H1 (cell line): ENCODE data around the gene DLGAP5. TPM values are rescaled to one million over a fixed set of nuclear protein-coding genes. Genes with fewer than 3 reads are reported as not detected.

Experiments used
- CTCF ChIA-PET: fragments of 300-600 bp; sonication (Branson Sonifier 250); formaldehyde crosslinking; loops from one replicate; lab custom pipeline; 2021; ENCODE audit not compliant: partially characterized antibody; lab: Charles Lee
- POLR2A ChIA-PET: fragments of 300-600 bp; sonication (Branson Sonifier 250); formaldehyde crosslinking; loops from one replicate; lab custom pipeline; 2021; ENCODE audit warnings: inconsistent platforms; ENCODE audit not compliant: partially characterized antibody; lab: Charles Lee
- DNase-seq, 2 experiments: peaks; one replicate each; pipeline versions ENCODE4 v3.0.0 to v3.0.0-alpha.2; 2010 to 2022; ENCODE audit warnings: low spot score in 2 of 2, low read depth in 1 of 2, mixed read lengths in 1 of 2
- FAIRE-seq: peaks from 2 replicates; lab custom pipeline; 2011; peaks lifted over from hg19 to GRCh38; lab: Jason Lieb, UNC
- H2AFZ ChIP-seq: 2 replicates; pipeline ENCODE4 v1.8.1; 2012; ENCODE audit warnings: low read length, inconsistent platforms
- H2AK5ac ChIP-seq: 2 replicates; pipeline ENCODE4 v1.6.1; 2013; ENCODE audit warnings: low read depth, low read length
- H2BK120ac ChIP-seq: replicated peaks from 2 replicates; pipeline ENCODE3; 2013; ENCODE audit warnings: low read depth, low read length, inconsistent platforms
- H2BK12ac ChIP-seq: 2 replicates; pipeline ENCODE4 v1.6.1; 2013; ENCODE audit warnings: low read depth, low read length
- H2BK15ac ChIP-seq: 2 replicates; pipeline ENCODE4 v1.6.1; 2013; ENCODE audit warnings: low read length
- H2BK20ac ChIP-seq: 2 replicates; pipeline ENCODE4 v1.6.1; 2013; ENCODE audit warnings: low read length
- H2BK5ac ChIP-seq: 2 replicates; pipeline ENCODE4 v1.6.1; 2013; ENCODE audit warnings: low read depth, low read length
- H3K14ac ChIP-seq: 2 replicates; pipeline ENCODE4 v1.6.1; 2013; ENCODE audit warnings: inconsistent platforms; ENCODE audit not compliant: insufficient read length
- H3K18ac ChIP-seq: 2 replicates; pipeline ENCODE4 v1.6.1; 2013; ENCODE audit warnings: low read length; ENCODE audit errors: extremely low read depth
- H3K23ac ChIP-seq: 2 replicates; pipeline ENCODE4 v1.6.1; 2013; ENCODE audit warnings: inconsistent platforms; ENCODE audit not compliant: insufficient read length
- H3K23me2 ChIP-seq: 2 replicates; pipeline ENCODE4 v1.6.1; 2013; ENCODE audit warnings: low read depth, low read length
- H3K27ac ChIP-seq: 2 replicates; pipeline ENCODE4 v1.6.1; 2011; ENCODE audit warnings: low read depth, low read length, inconsistent platforms
- H3K27me3 ChIP-seq, 4 experiments: replicated peaks in 1 of 4; 1 replicate in 1 of 4; 2 replicates in 3 of 4; pipeline versions ENCODE4 v1.6.1 to v1.8.1; 2011 to 2013; ENCODE audit warnings: low read length in 3 of 4, mild to moderate bottlenecking in 3 of 4, inconsistent platforms in 2 of 4, mixed read lengths in 2 of 4, moderate library complexity in 1 of 4; ENCODE audit not compliant: control insufficient read depth in 3 of 4, insufficient read depth in 3 of 4; ENCODE audit errors: extremely low read depth in 1 of 4
- H3K36me3 ChIP-seq, 4 experiments: 2 replicates each; pipeline versions ENCODE4 v1.6.1 to v1.8.1; 2011 to 2013; ENCODE audit warnings: mild to moderate bottlenecking in 4 of 4, low read length in 3 of 4, moderate library complexity in 2 of 4, control low read depth in 1 of 4, inconsistent platforms in 1 of 4; ENCODE audit not compliant: insufficient read depth in 4 of 4, control insufficient read depth in 2 of 4
- H3K4ac ChIP-seq: replicated peaks from 2 replicates; pipeline ENCODE3; 2013; ENCODE audit warnings: low read length, low read depth, mixed read lengths, inconsistent platforms; ENCODE audit not compliant: insufficient read length
- H3K4me1 ChIP-seq, 4 experiments: replicated peaks in 1 of 4; 1 replicate in 1 of 4; 2 replicates in 3 of 4; pipeline versions ENCODE4 v1.6.1 to v1.8.1; 2011 to 2013; ENCODE audit warnings: low read length in 3 of 4, inconsistent platforms in 2 of 4, mixed read lengths in 1 of 4; ENCODE audit not compliant: insufficient read depth in 4 of 4, control insufficient read depth in 3 of 4
- H3K4me2 ChIP-seq, 2 experiments: 2 replicates each; pipeline versions ENCODE4 v1.6.1 to v1.8.1; 2011 to 2013; ENCODE audit warnings: low read depth in 2 of 2, low read length in 2 of 2, control low read depth in 1 of 2, inconsistent platforms in 1 of 2, mild to moderate bottlenecking in 1 of 2; ENCODE audit not compliant: insufficient read depth in 1 of 2
- H3K4me3 ChIP-seq, 4 experiments: fragments of 200-600, 300-600 bp in 1 of 4; sonication (generic), shearing (Covaris generic), sonication (Bioruptor Twin) in 1 of 4; 2 replicates each; pipeline versions ENCODE4 v1.5.1 to v1.8.1; 2011 to 2016; ENCODE audit warnings: low read length in 4 of 4, low read depth in 3 of 4, control low read depth in 2 of 4, inconsistent platforms in 2 of 4, mild to moderate bottlenecking in 2 of 4, mixed read lengths in 1 of 4, moderate library complexity in 1 of 4; ENCODE audit not compliant: insufficient read depth in 2 of 4; ENCODE audit errors: extremely low read depth in 1 of 4
- H3K56ac ChIP-seq: replicated peaks from 2 replicates; pipeline ENCODE3; 2013; ENCODE audit warnings: low read depth, mild to moderate bottlenecking, mixed read lengths, low read length, inconsistent platforms; ENCODE audit not compliant: insufficient read length
- H3K79me1 ChIP-seq: 2 replicates; pipeline ENCODE4 v1.6.1; 2013; ENCODE audit warnings: low read depth, low read length, control low read depth
- H3K79me2 ChIP-seq, 2 experiments: 2 replicates each; pipeline versions ENCODE4 v1.6.1 to v1.8.1; 2012 to 2013; ENCODE audit warnings: low read length in 2 of 2, mild to moderate bottlenecking in 2 of 2, inconsistent platforms in 1 of 2; ENCODE audit not compliant: insufficient read depth in 2 of 2, control insufficient read depth in 1 of 2
- H3K9ac ChIP-seq, 4 experiments: replicated peaks in 1 of 4; 1 replicate in 1 of 4; 2 replicates in 3 of 4; pipeline versions ENCODE4 v1.6.1 to v1.8.1; 2011 to 2013; ENCODE audit warnings: low read depth in 3 of 4, low read length in 3 of 4, control low read depth in 2 of 4, mild to moderate bottlenecking in 2 of 4, moderate library complexity in 2 of 4, inconsistent platforms in 1 of 4; ENCODE audit errors: extremely low read depth in 1 of 4
- H3K9me3 ChIP-seq, 2 experiments: 2 replicates each; pipeline versions ENCODE4 v1.6.1 to v1.8.1; 2012 to 2013; ENCODE audit warnings: mild to moderate bottlenecking in 2 of 2, moderate library complexity in 2 of 2, control low read depth in 1 of 2, inconsistent platforms in 1 of 2, low read depth in 1 of 2, low read length in 1 of 2, mixed read lengths in 1 of 2; ENCODE audit not compliant: insufficient read depth in 2 of 2
- H4K20me1 ChIP-seq, 2 experiments: replicated peaks in 1 of 2; 2 replicates each; pipeline versions ENCODE3 to v1.8.1; 2011 to 2013; ENCODE audit warnings: inconsistent platforms in 2 of 2, low read length in 2 of 2, mild to moderate bottlenecking in 1 of 2; ENCODE audit not compliant: insufficient read depth in 2 of 2, control insufficient read depth in 1 of 2
- H4K5ac ChIP-seq: 2 replicates; pipeline ENCODE4 v1.6.1; 2013; ENCODE audit warnings: low read length, low read depth, mixed read lengths, inconsistent platforms; ENCODE audit not compliant: insufficient read length
- H4K8ac ChIP-seq: 2 replicates; pipeline ENCODE4 v1.8.0; 2013; ENCODE audit warnings: mild to moderate bottlenecking, moderate library complexity, low read length, inconsistent platforms; ENCODE audit not compliant: insufficient read depth; ENCODE audit errors: extremely low read depth
- H4K91ac ChIP-seq: replicated peaks from 2 replicates; pipeline ENCODE3; 2013; ENCODE audit warnings: low read length, mixed read lengths, inconsistent platforms; ENCODE audit not compliant: insufficient read length
- EP300 ChIP-seq, 2 experiments: IDR thresholded peaks; 1 replicate in 1 of 2; 2 replicates in 1 of 2; pipeline ENCODE4 v1.6.1; 2011 to 2012; ENCODE audit warnings: low read depth in 2 of 2, low read length in 2 of 2, mild to moderate bottlenecking in 2 of 2, borderline replicate concordance in 1 of 2, inconsistent platforms in 1 of 2, moderate library complexity in 1 of 2
- GABPA ChIP-seq: IDR thresholded peaks from 2 replicates; pipeline ENCODE4 v1.6.1; 2011; ENCODE audit warnings: mild to moderate bottlenecking, low read length, moderate library complexity, borderline replicate concordance; ENCODE audit not compliant: insufficient read depth
- HDAC2 ChIP-seq, 2 experiments: fragments of 300-600 bp in 1 of 2; sonication (generic) in 1 of 2; IDR thresholded peaks; 2 replicates each; pipeline ENCODE4 v1.6.1; 2011 to 2012; ENCODE audit warnings: low read depth in 2 of 2, low read length in 2 of 2, mild to moderate bottlenecking in 2 of 2, moderate library complexity in 2 of 2, borderline replicate concordance in 1 of 2, inconsistent platforms in 1 of 2
- POLR2A ChIP-seq, 2 experiments: IDR thresholded peaks; 1 replicate in 1 of 2; 2 replicates in 1 of 2; pipeline ENCODE4 v1.6.1; 2011; ENCODE audit warnings: low read depth in 2 of 2, low read length in 2 of 2, mild to moderate bottlenecking in 2 of 2; ENCODE audit errors: control extremely low read depth in 1 of 2
- SIN3A ChIP-seq, 2 experiments: IDR thresholded peaks in 1 of 2; conservative IDR thresholded peaks in 1 of 2; 2 replicates each; pipeline ENCODE4 v1.6.1; 2011 to 2012; ENCODE audit warnings: low read length in 2 of 2, improper control_type of control experiment in 1 of 2, low read depth in 1 of 2, mild to moderate bottlenecking in 1 of 2
- TAF7 ChIP-seq: optimal IDR thresholded peaks from 2 replicates; pipeline ENCODE3; 2011; ENCODE audit warnings: low read depth, mild to moderate bottlenecking, inconsistent platforms, low read length, moderate library complexity, borderline replicate concordance
- WGBS, 2 experiments: shearing (Covaris generic) in 1 of 2; methylation state at CpG; one replicate each; pipeline versions ENCODE4 v1.1.6 to v1.1.7; 2013 to 2015; ENCODE audit warnings: low lambda C conversion rate in 2 of 2, mixed read lengths in 2 of 2, inconsistent platforms in 1 of 2, low coverage in 1 of 2, missing lambda C conversion rate in 1 of 2; ENCODE audit not compliant: insufficient replicate concordance in 2 of 2, insufficient coverage in 1 of 2, insufficient read length in 1 of 2; ENCODE audit errors: extremely low coverage in 1 of 2, missing lambda C conversion rate in 1 of 2; 5-methylcytosine and 5-hydroxymethylcytosine counted together
- polyA plus RNA-seq, 7 experiments: library from polyadenylated mRNA; depleted of rRNA in 3 of 7; stranded (reverse) in 5 of 7; unstranded in 2 of 7; fragments of >200 nt in 5 of 7; fragments of 200-250 nt in 2 of 7; gene quantifications; 1 replicate in 5 of 7; 2 replicates in 1 of 7; 4 replicates in 1 of 7; pipeline versions ENCODE4 v1.2.1 to v1.2.3, GENCODE V29; 2011 to 2013; ENCODE audit warnings: missing spikeins in 2 of 7, mixed read lengths in 2 of 7
- total RNA-seq: library from RNA; stranded (reverse); fragmentation: NEBNext Ultra II Directional; extraction: Animal tissue kit (Norgen Biotek cat#: 25700); gene quantifications from 2 replicates; pipeline ENCODE4 v1.2.1, GENCODE V29; 2021

Gene DLGAP5
- total and polyA plus RNA-seq, 2 of the 8 experiments (the other 6 are each of a cell fraction or from before 2014, with no cell fraction given), result 16.9 to 155 TPM

DNA sequence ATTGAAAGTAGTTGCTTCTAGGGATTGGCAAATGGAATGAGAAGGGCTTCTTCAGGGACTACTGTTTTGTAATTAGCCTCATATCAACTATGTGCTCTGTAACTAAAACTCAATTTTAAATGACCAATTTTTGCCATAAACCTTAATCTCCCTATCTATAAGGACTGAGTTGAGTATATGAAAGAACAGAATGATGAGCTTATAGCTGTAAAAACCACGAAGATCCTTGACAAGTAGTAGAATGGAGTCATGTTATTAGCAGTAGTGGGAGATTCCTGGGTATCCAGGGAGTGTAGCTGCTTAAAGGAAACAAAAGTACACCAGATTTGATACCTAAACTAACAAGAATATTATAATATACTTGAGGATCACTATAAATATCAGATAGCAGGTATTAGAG, 34.3 kb downstream of the DLGAP5 start:
- no peak overlapping the region for H3K4me2 ChIP-seq
- 79% methylated on average over 1 of the region's 1 CpG; no CpG with 5 or more reads in 1 of the 2 experiments for WGBS, 2 experiments
- no peak overlapping the region for H2AK5ac ChIP-seq
- no peak for TF ChIP-seq TAF7
- no peak for TF ChIP-seq GABPA
- TF ChIP-seq HDAC2 (IDR thresholded peaks at IDR 0.05; ENCODE audit: borderline replicate concordance in 1 of 2, low read depth in 2 of 2, low read length in 2 of 2), result no peak
- no peak for TF ChIP-seq EP300 (IDR thresholded peaks at IDR 0.05; ENCODE audit: borderline replicate concordance in 1 of 2, low read depth in 2 of 2, low read length in 2 of 2)
- no peak for TF ChIP-seq SIN3A (conservative IDR thresholded peaks at IDR 0.05 in 1 of 2, IDR thresholded peaks at IDR 0.05 in 1 of 2; ENCODE audit: low read depth in 1 of 2, low read length in 2 of 2)
- no peak for TF ChIP-seq POLR2A (IDR thresholded peaks at IDR 0.05; ENCODE audit: control extremely low read depth in 1 of 2, low read depth in 2 of 2, low read length in 2 of 2)
- H2BK20ac ChIP-seq, result no peak overlapping the region
- H3K23ac ChIP-seq, result no peak overlapping the region
- no peak overlapping the region for H3K9ac ChIP-seq
- H2BK5ac ChIP-seq, result no peak overlapping the region
- DNase-seq (no peak), FAIRE-seq (no peak)
- H3K4me3 ChIP-seq, result no peak overlapping the region
- no peak overlapping the region for H3K27ac ChIP-seq
- no peaks in the 10 kb centered on the region for H3K9me3 ChIP-seq
- H4K8ac ChIP-seq, result no peak overlapping the region
- no peak overlapping the region for H2BK15ac ChIP-seq
- H3K23me2 ChIP-seq, result peaks cover 2% of the 10 kb centered on the region; the same call in 1 of the 2 replicates
- peaks cover 15 to 62% (median 57%) of the 10 kb centered on the region in 4 experiments for H3K36me3 ChIP-seq
- ChIA-PET CTCF (interaction anchor here (1.1 to 1.2 kb wide), 3 partner anchors 13 to 85 kb away, joined by 3 to 4 read pairs (median 3); no protein-coding TSS in a partner anchor), POLR2A (interaction anchor here (1.0 to 2.1 kb wide), 3 partner anchors 9 to 14 kb away, joined by 4 to 5 read pairs (median 4); no protein-coding TSS in a partner anchor)
- H3K18ac ChIP-seq, result no peak overlapping the region
- H3K14ac ChIP-seq, result no peak overlapping the region
- no peaks in the 10 kb centered on the region for H4K20me1 ChIP-seq
- no peak overlapping the region for H2BK12ac ChIP-seq
- no peaks in the 10 kb centered on the region for H3K4me1 ChIP-seq
- no peak overlapping the region for H2BK120ac ChIP-seq
- no peak overlapping the region for H4K5ac ChIP-seq
- H3K79me1 ChIP-seq, result no peaks in the 10 kb centered on the region
- no peaks in the 10 kb centered on the region for H3K79me2 ChIP-seq
- no peak overlapping the region for H4K91ac ChIP-seq
- H3K27me3 ChIP-seq, result no peaks in the 10 kb centered on the region
- H2AFZ ChIP-seq, result no peak overlapping the region
- no peak overlapping the region for H3K4ac ChIP-seq
- H3K56ac ChIP-seq, result no peak overlapping the region
